NCI-H446 (cell line): ENCODE measurements around the gene CYP11A1.

Source experiments
- DNase-seq, 2 experiments: peaks; one replicate each; lab custom pipeline; 2025; lab: John Stamatoyannopoulos, UW

The CYP11A1 gene

GRCh38 chr15:74388363-74388951, 21.0 kb upstream of the CYP11A1 start:
- DNase-seq: no peak

GRCh38 chr15:74387621-74388362, 20.3 kb upstream of the CYP11A1 start:
- no peak for DNase-seq

GRCh38 chr15:74387141-74387541, 19.7 kb upstream of the CYP11A1 start:
- no peak for DNase-seq

- DNase-seq: no peak
These were observed 19.2 kb upstream of the CYP11A1 start for GRCh38 chr15:74386496-74387140.

- DNase-seq: no peak
These were observed 18.3 kb upstream of the CYP11A1 start for GRCh38 chr15:74385733-74386132.

GRCh38 chr15:74384881-74385643, 17.6 kb upstream of the CYP11A1 start:
- no peak for DNase-seq

GRCh38 chr15:74384566-74384880, 17.1 kb upstream of the CYP11A1 start:
- no peak for DNase-seq

- DNase-seq: no peak
These were observed 16.5 kb upstream of the CYP11A1 start for GRCh38 chr15:74383695-74384565.

GRCh38 chr15:74383286-74383685, 15.8 kb upstream of the CYP11A1 start:
- no peak for DNase-seq

- peak; percentile 17 to 72 for DNase-seq
These were observed 14.8 kb upstream of the CYP11A1 start for GRCh38 chr15:74382004-74382816.

- no peak for DNase-seq
These were observed 14.0 kb upstream of the CYP11A1 start for GRCh38 chr15:74381481-74381880.

GRCh38 chr15:74381190-74381453, 13.7 kb upstream of the CYP11A1 start:
- DNase-seq: no peak

- DNase-seq: no peak
These were observed 13.1 kb upstream of the CYP11A1 start for GRCh38 chr15:74380361-74381189.

GRCh38 chr15:74378848-74379247, 11.4 kb upstream of the CYP11A1 start:
- DNase-seq: no peak

GRCh38 chr15:74377831-74378766, 10.7 kb upstream of the CYP11A1 start:
- no peak for DNase-seq

GRCh38 chr15:74376825-74377581, 9.6 kb upstream of the CYP11A1 start:
- DNase-seq: no peak

- DNase-seq: no peak
These were observed 8.8 kb upstream of the CYP11A1 start for GRCh38 chr15:74376226-74376625.

- peak; percentile 67 to 79 for DNase-seq
These were observed 7.9 kb upstream of the CYP11A1 start for GRCh38 chr15:74375303-74375693.
